Esophagus muscularis mucosa (tissue), 4 donors: ENCODE data around the gene DTD1. TPM values are rescaled to one million over a fixed set of nuclear protein-coding genes. Genes with fewer than 3 reads are reported as not detected.

Experiments
- DNase-seq: peaks from one replicate; pipeline ENCODE4 v3.0.0-alpha.2; 2017; ENCODE audit errors: extremely low spot score
- H3K27ac ChIP-seq, 4 donors: fragments of 200-600 bp; sonication (generic); replicated peaks in 1 of 4; 1 replicate in 3 of 4; 2 replicates in 1 of 4; pipeline ENCODE4 v1.5.1; 2016 to 2019; ENCODE audit warnings: mild to moderate bottlenecking in 1 of 4
- H3K27me3 ChIP-seq, 4 donors: fragments of 200-600 bp; sonication (generic); one replicate each; pipeline versions ENCODE4 v1.5.1 to v1.6.0; 2016 to 2019
- H3K36me3 ChIP-seq, 4 donors: fragments of 200-600 bp; sonication (generic); one replicate each; pipeline ENCODE4 v1.5.1; 2016 to 2019
- H3K4me1 ChIP-seq, 4 donors: fragments of 200-600 bp; sonication (generic); one replicate each; pipeline ENCODE4 v1.5.1; 2016 to 2019
- H3K4me3 ChIP-seq, 4 donors: fragments of 200-600 bp; sonication (generic); 1 replicate in 2 of 4; 2 replicates in 2 of 4; pipeline ENCODE4 v1.5.1; 2016 to 2019; ENCODE audit warnings: mild to moderate bottlenecking in 4 of 4, moderate library complexity in 1 of 4
- H3K9me3 ChIP-seq, 4 donors: fragments of 200-600 bp; sonication (generic); 1 replicate in 3 of 4; 2 replicates in 1 of 4; pipeline ENCODE4 v1.5.1; 2016 to 2019
- EP300 ChIP-seq: sonication (generic); formaldehyde crosslinking; IDR thresholded peaks from one replicate; pipeline ENCODE4 v1.6.1; 2017; ENCODE audit warnings: antibody characterized with exemption
- POLR2A ChIP-seq: fragments of 450-650 bp; IDR thresholded peaks from one replicate; pipeline ENCODE4 v1.6.1; 2017; ENCODE audit warnings: antibody characterized with exemption, moderate library complexity, mild to moderate bottlenecking, low read depth
- POLR2AphosphoS5 ChIP-seq, 2 donors: sonication (generic); formaldehyde crosslinking; IDR thresholded peaks; one replicate each; pipeline ENCODE4 v1.6.1; 2017; ENCODE audit warnings: antibody characterized with exemption in 2 of 2
- WGBS: methylation state at CpG from one replicate; pipeline ENCODE4 v1.1.5; 2018; 5-methylcytosine and 5-hydroxymethylcytosine counted together
- intact Hi-C: fragments of 100-400 bp; cut with DNase I; formaldehyde crosslinking; loops from one replicate; pipeline ENCODE4 v1.15.1; 2023
- total RNA-seq, 4 donors: library from RNA; depleted of rRNA; stranded (reverse); fragments of >200 nt; gene quantifications; one replicate each; pipeline versions ENCODE4 v1.1.0 to v1.2.1, GENCODE V29; 2016
- TF ChIP-seq, protein P1 (sequence below), 3 experiments: fragments of 200-600 bp in 2 of 3; fragments of 450-650 bp in 1 of 3; sonication (generic) in 2 of 3; IDR thresholded peaks; one replicate each; pipeline ENCODE4 v1.5.1; 2017 to 2019; ENCODE audit warnings: antibody characterized with exemption in 3 of 3, mild to moderate bottlenecking in 2 of 3, moderate library complexity in 1 of 3

The DTD1 gene
- total RNA-seq, 4 donors from 2014 or later = 15.1 to 20.0 (median 17.5) TPM

DNA sequence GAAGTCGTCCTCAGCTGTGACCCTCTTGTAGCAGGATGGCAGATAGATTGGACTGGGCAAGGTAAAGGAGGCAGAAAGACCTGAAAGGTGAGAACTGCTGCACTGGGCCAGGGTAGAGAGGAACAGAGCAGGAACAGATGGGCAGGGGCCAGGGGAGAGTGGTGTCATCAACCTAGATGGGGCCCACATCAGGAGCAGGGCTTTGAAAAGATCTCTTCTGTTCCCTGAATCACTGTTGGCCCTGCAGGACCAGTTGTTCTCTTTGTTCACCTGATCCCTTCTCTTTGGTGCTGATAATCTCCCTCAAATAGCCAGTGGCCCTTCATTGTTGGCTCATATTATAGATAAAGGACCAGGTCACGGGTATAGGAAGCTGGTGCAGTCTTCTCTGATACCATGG lies 59.9 kb downstream of the DTD1 start:
- H3K36me3 ChIP-seq = no peaks in the 10 kb centered on the region
- H3K4me3 ChIP-seq = no peak overlapping the region
- peaks cover 6 to 11% (median 8%) of the 10 kb centered on the region in 4 donors for H3K4me1 ChIP-seq
- TF ChIP-seq POLR2A = no peak
- no peak for TF ChIP-seq POLR2AphosphoS5 (IDR thresholded peaks at IDR 0.05)
- TF ChIP-seq EP300 = no peak
- TF ChIP-seq, protein P1, sequence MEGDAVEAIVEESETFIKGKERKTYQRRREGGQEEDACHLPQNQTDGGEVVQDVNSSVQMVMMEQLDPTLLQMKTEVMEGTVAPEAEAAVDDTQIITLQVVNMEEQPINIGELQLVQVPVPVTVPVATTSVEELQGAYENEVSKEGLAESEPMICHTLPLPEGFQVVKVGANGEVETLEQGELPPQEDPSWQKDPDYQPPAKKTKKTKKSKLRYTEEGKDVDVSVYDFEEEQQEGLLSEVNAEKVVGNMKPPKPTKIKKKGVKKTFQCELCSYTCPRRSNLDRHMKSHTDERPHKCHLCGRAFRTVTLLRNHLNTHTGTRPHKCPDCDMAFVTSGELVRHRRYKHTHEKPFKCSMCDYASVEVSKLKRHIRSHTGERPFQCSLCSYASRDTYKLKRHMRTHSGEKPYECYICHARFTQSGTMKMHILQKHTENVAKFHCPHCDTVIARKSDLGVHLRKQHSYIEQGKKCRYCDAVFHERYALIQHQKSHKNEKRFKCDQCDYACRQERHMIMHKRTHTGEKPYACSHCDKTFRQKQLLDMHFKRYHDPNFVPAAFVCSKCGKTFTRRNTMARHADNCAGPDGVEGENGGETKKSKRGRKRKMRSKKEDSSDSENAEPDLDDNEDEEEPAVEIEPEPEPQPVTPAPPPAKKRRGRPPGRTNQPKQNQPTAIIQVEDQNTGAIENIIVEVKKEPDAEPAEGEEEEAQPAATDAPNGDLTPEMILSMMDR (IDR thresholded peaks at IDR 0.05) = no peak
- intact Hi-C loops = no loop called here
- no peak for DNase-seq
- H3K27me3 ChIP-seq = no peaks in the 10 kb centered on the region
- H3K27ac ChIP-seq = no peak overlapping the region
- no peaks in the 10 kb centered on the region for H3K9me3 ChIP-seq
- 100% methylated on average over 1 of the region's 2 CpGs for WGBS

DNA sequence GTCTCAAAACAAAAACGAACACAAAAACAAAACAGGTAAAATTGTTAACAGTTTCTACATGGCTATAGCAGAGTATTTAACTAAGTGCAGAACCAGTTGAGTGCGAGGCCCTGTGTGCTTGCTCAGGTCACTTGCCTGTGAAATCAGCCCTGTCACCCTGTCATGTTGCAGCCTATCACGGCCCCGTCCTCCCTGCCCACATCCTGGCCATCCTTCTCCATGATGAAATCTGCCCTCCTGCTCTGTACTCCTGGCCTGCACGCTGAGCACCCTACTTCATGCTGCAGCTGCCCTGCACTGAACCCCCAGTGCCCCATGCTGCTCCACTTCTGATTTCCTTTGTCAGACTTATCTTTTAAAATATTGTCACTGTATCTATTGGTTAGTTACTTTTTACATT lies 62.4 kb downstream of the DTD1 start:
- no peaks in the 10 kb centered on the region for H3K9me3 ChIP-seq
- intact Hi-C loops = no loop called here

DNA sequence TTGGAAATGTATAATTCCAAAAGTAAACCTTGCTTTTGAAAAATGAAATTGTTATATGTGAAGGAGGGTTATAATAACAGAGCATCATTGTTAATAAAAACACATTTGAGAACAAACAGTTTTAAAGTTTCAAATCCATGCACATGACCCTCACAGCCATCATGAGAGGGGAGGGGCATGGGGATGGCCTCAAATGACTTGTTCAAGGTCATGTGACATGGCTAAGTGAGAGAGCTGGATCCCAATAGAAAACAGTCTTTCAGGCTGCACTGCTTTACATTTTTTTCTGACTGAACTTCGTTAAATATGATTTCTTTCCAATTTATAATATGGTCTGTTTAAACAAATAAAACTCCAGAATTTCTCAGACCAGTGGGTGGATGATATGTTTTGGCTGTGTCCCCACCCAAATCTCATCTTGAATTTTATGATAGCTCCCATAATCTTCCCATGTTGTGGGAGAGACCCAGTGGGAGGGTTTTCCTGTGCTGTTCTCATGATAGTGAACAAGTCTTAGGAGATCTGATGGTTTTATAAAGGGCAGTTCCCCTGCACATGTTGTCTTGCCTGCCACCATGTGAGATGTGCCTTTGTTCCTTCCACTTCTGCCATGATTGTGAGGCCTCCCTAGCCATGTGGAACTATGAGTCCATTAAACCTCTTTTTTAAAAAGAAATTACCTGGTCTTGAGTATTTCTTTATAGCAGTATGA lies 66.0 kb downstream of the DTD1 start:
- Histone ChIP-seq H3K4me3 (no peak overlapping the region), H3K27ac (no peak overlapping the region), H3K36me3 (no peaks in the 10 kb centered on the region), H3K27me3 (no peaks in the 10 kb centered on the region), H3K4me1 (peaks cover 0 to 25% (median 15%) of the 10 kb centered on the region in 4 donors), H3K9me3 (no peaks in the 10 kb centered on the region)
- DNase-seq = no peak
- intact Hi-C loops = no loop called here
- TF ChIP-seq EP300 (no peak), POLR2A (no peak), POLR2AphosphoS5 (IDR thresholded peaks at IDR 0.05) (no peak)
- TF ChIP-seq, protein P1 (IDR thresholded peaks at IDR 0.05) = no peak
- 46% methylated on average over 1 of the region's 1 CpG for WGBS

More for the DNA sequence above, 62.4 kb downstream of the DTD1 start:
- no peak overlapping the region for H3K4me3 ChIP-seq
- H3K27me3 ChIP-seq = no peaks in the 10 kb centered on the region
- H3K4me1 ChIP-seq = peaks cover 7 to 25% (median 15%) of the 10 kb centered on the region in 4 donors
- no peak overlapping the region for H3K27ac ChIP-seq
- DNase-seq = no peak
- no peaks in the 10 kb centered on the region for H3K36me3 ChIP-seq
- TF ChIP-seq POLR2A = no peak
- WGBS = 73% methylated on average over 5 of the region's 5 CpGs

DNA sequence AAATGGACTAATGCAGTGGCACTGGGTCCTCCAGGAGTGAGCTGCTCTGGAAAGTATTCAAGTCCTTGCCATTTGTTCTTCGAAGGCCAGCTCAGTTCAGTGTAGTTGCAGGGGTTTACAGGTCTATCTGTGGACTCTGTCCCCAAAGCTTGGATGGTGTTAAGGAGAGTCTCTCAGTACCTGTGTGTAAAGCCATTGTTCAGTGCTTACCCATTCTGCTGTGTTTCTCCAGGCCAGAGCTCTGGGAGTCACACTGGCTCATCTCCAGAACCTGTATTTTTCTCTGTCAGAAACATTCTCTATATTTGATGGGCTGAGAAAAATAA lies 66.6 kb downstream of the DTD1 start:
- H3K4me3 ChIP-seq = no peak overlapping the region
- TF ChIP-seq EP300 = no peak
- TF ChIP-seq POLR2AphosphoS5 (IDR thresholded peaks at IDR 0.05) = no peak
- TF ChIP-seq, protein P1 (IDR thresholded peaks at IDR 0.05) = no peak
- no peak for TF ChIP-seq POLR2A
- WGBS = 77% methylated on average over 1 of the region's 1 CpG
- H3K36me3 ChIP-seq = no peaks in the 10 kb centered on the region
- peaks cover 0 to 25% (median 15%) of the 10 kb centered on the region in 4 donors for H3K4me1 ChIP-seq
- no peak for DNase-seq
- H3K27ac ChIP-seq = no peak overlapping the region
- intact Hi-C loops = no loop called here
- H3K9me3 ChIP-seq = no peaks in the 10 kb centered on the region
- no peaks in the 10 kb centered on the region for H3K27me3 ChIP-seq

DNA sequence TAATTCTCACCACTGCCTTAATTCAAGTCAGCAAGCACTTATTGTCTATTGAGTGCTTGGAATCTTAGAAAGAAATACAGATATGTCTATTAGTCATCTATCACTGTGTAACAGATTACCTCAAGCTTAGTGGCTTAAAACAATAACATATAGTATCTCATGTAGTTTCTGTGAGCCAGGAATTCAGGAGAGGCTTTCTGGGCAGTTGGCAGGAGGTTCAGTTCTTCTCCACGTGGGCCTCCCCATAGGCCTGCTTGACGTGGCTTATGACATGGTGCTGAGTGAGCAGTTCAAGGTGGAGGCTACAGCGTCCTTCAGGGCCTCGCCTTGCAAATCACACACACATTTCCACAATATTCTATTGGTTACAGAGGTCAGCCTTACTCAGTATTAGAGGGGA lies 69.7 kb downstream of the DTD1 start:
- DNase-seq = no peak
- intact Hi-C loops = no loop called here
- H3K36me3 ChIP-seq = no peaks in the 10 kb centered on the region
- TF ChIP-seq, protein P1 (IDR thresholded peaks at IDR 0.05) = no peak
- TF ChIP-seq POLR2A = no peak
- TF ChIP-seq POLR2AphosphoS5 (IDR thresholded peaks at IDR 0.05) = no peak
- no peak for TF ChIP-seq EP300
- no peak overlapping the region for H3K27ac ChIP-seq
- no peak overlapping the region for H3K4me3 ChIP-seq
- H3K27me3 ChIP-seq = no peaks in the 10 kb centered on the region
- peaks cover 0 to 19% (median 8%) of the 10 kb centered on the region in 4 donors for H3K4me1 ChIP-seq
- 75% methylated on average over 4 of the region's 4 CpGs for WGBS
- no peaks in the 10 kb centered on the region for H3K9me3 ChIP-seq
